ENCODE results near the gene LHX3. TPM values are rescaled to one million over a fixed set of nuclear protein-coding genes. Genes with fewer than 3 reads are reported as not detected.

LHX3 gene
- total RNA-seq, 2 experiments from 2014 or later, result 0.08 TPM; not detected in 1

- POLR2A ChIA-PET, result no interaction called here
- H3K4me3 Mint-ChIP-seq, result no peak overlapping the region
Observed at GRCh38 chr9:136196404-136197083, 8.4 kb downstream of the LHX3 start.

GRCh38 chr9:136194540-136194939, 10.4 kb downstream of the LHX3 start:
- no peak for DNase-seq
- H3K36me3 Mint-ChIP-seq (ENCODE audit: low read depth), result no peaks in the 10 kb centered on the region
- H3K9me3 Mint-ChIP-seq, result no peaks in the 10 kb centered on the region
- H3K4me1 Mint-ChIP-seq, result no peaks in the 10 kb centered on the region
- CTCF ChIA-PET, result no interaction called here
- peaks cover 62% of the 10 kb centered on the region for H3K27me3 Mint-ChIP-seq
- POLR2A ChIA-PET, result no interaction called here
- no peak overlapping the region for H3K4me3 Mint-ChIP-seq
- H3K27ac Mint-ChIP-seq, result no peak overlapping the region

More at GRCh38 chr9:136196404-136197083, 8.4 kb downstream of the LHX3 start:
- no peaks in the 10 kb centered on the region for H3K9me3 Mint-ChIP-seq
- H3K27me3 Mint-ChIP-seq, result peaks cover 60% of the 10 kb centered on the region
- no peaks in the 10 kb centered on the region for H3K4me1 Mint-ChIP-seq
- H3K27ac Mint-ChIP-seq, result no peak overlapping the region
- H3K36me3 Mint-ChIP-seq (ENCODE audit: low read depth), result no peaks in the 10 kb centered on the region
- CTCF ChIA-PET, result no interaction called here
- DNase-seq, result no peak

GRCh38 chr9:136193891-136194279, 11.0 kb downstream of the LHX3 start:
- POLR2A ChIA-PET, result no interaction called here
- no peaks in the 10 kb centered on the region for H3K9me3 Mint-ChIP-seq
- no peak for DNase-seq
- H3K27ac Mint-ChIP-seq, result no peak overlapping the region
- no peaks in the 10 kb centered on the region for H3K4me1 Mint-ChIP-seq
- H3K27me3 Mint-ChIP-seq, result peaks cover 59% of the 10 kb centered on the region
- no peak overlapping the region for H3K4me3 Mint-ChIP-seq
- CTCF ChIA-PET, result no interaction called here
- H3K36me3 Mint-ChIP-seq (ENCODE audit: low read depth), result no peaks in the 10 kb centered on the region

- CTCF ChIA-PET, result no interaction called here
Observed at GRCh38 chr9:136193127-136193890, 11.6 kb downstream of the LHX3 start.

GRCh38 chr9:136192289-136193126, 12.4 kb downstream of the LHX3 start:
- no peak for DNase-seq
- no peak overlapping the region for H3K4me3 Mint-ChIP-seq
- no peak overlapping the region for H3K27ac Mint-ChIP-seq
- CTCF ChIA-PET, result interaction anchor here (1.0 kb wide), 1 partner anchor 24 kb away, joined by 3 read pairs; no protein-coding TSS in a partner anchor
- no peaks in the 10 kb centered on the region for H3K4me1 Mint-ChIP-seq
- POLR2A ChIA-PET, result interaction anchor here (0.7 kb wide), 1 partner anchor 71 kb away, joined by 3 read pairs; no protein-coding TSS in a partner anchor
- H3K36me3 Mint-ChIP-seq (ENCODE audit: low read depth), result no peaks in the 10 kb centered on the region
- no peaks in the 10 kb centered on the region for H3K9me3 Mint-ChIP-seq
- peaks cover 48% of the 10 kb centered on the region for H3K27me3 Mint-ChIP-seq

More at GRCh38 chr9:136193127-136193890, 11.6 kb downstream of the LHX3 start:
- H3K36me3 Mint-ChIP-seq (ENCODE audit: low read depth), result no peaks in the 10 kb centered on the region
- no peaks in the 10 kb centered on the region for H3K9me3 Mint-ChIP-seq
- H3K27ac Mint-ChIP-seq, result no peak overlapping the region
- no peaks in the 10 kb centered on the region for H3K4me1 Mint-ChIP-seq
- POLR2A ChIA-PET, result interaction anchor here (0.7 kb wide), 1 partner anchor 72 kb away, joined by 3 read pairs; no protein-coding TSS in a partner anchor
- no peak overlapping the region for H3K4me3 Mint-ChIP-seq
- DNase-seq, result no peak
- peaks cover 56% of the 10 kb centered on the region for H3K27me3 Mint-ChIP-seq

GRCh38 chr9:136191960-136192286, 13.0 kb downstream of the LHX3 start:
- H3K9me3 Mint-ChIP-seq, result no peaks in the 10 kb centered on the region
- H3K4me3 Mint-ChIP-seq, result no peak overlapping the region
- peaks cover 47% of the 10 kb centered on the region for H3K27me3 Mint-ChIP-seq
- H3K27ac Mint-ChIP-seq, result no peak overlapping the region
- H3K4me1 Mint-ChIP-seq, result no peaks in the 10 kb centered on the region
- ChIA-PET POLR2A (no interaction called here), CTCF (interaction anchor here (1.0 kb wide), 1 partner anchor 23 kb away, joined by 3 read pairs; no protein-coding TSS in a partner anchor)
- no peak for DNase-seq
- H3K36me3 Mint-ChIP-seq (ENCODE audit: low read depth), result no peaks in the 10 kb centered on the region

GRCh38 chr9:136191099-136191959, 13.6 kb downstream of the LHX3 start:
- Mint-ChIP-seq H3K9me3 (no peaks in the 10 kb centered on the region), H3K4me3 (no peak overlapping the region), H3K27ac (no peak overlapping the region), H3K36me3 (ENCODE audit: low read depth) (no peaks in the 10 kb centered on the region), H3K4me1 (no peaks in the 10 kb centered on the region), H3K27me3 (peaks cover 41% of the 10 kb centered on the region)
- CTCF ChIA-PET, result interaction anchor here (1.0 kb wide), 1 partner anchor 22 kb away, joined by 3 read pairs; no protein-coding TSS in a partner anchor
- POLR2A ChIA-PET, result no interaction called here
- no peak for DNase-seq

- Mint-ChIP-seq H3K4me3 (no peak overlapping the region), H3K27ac (no peak overlapping the region), H3K9me3 (no peaks in the 10 kb centered on the region), H3K36me3 (ENCODE audit: low read depth) (no peaks in the 10 kb centered on the region), H3K4me1 (no peaks in the 10 kb centered on the region), H3K27me3 (peaks cover 34% of the 10 kb centered on the region)
- ChIA-PET POLR2A (no interaction called here), CTCF (no interaction called here)
- no peak for DNase-seq
Observed at GRCh38 chr9:136190656-136191055, 14.3 kb downstream of the LHX3 start.

GRCh38 chr9:136190237-136190601, 14.7 kb downstream of the LHX3 start:
- no peak for DNase-seq
- H3K9me3 Mint-ChIP-seq, result no peaks in the 10 kb centered on the region
- no peak overlapping the region for H3K4me3 Mint-ChIP-seq
- ChIA-PET POLR2A (no interaction called here), CTCF (no interaction called here)
- no peaks in the 10 kb centered on the region for H3K36me3 Mint-ChIP-seq (ENCODE audit: low read depth)
- no peak overlapping the region for H3K27ac Mint-ChIP-seq
- H3K27me3 Mint-ChIP-seq, result peaks cover 33% of the 10 kb centered on the region
- no peaks in the 10 kb centered on the region for H3K4me1 Mint-ChIP-seq

- Mint-ChIP-seq H3K4me3 (no peak overlapping the region), H3K27me3 (peaks cover 29% of the 10 kb centered on the region), H3K9me3 (no peaks in the 10 kb centered on the region), H3K36me3 (ENCODE audit: low read depth) (no peaks in the 10 kb centered on the region), H3K4me1 (no peaks in the 10 kb centered on the region), H3K27ac (no peak overlapping the region)
- CTCF ChIA-PET, result no interaction called here
- POLR2A ChIA-PET, result no interaction called here
- no peak for DNase-seq
Observed at GRCh38 chr9:136189394-136190236, 15.3 kb downstream of the LHX3 start.

- Mint-ChIP-seq H3K27ac (no peak overlapping the region), H3K4me1 (no peaks in the 10 kb centered on the region), H3K27me3 (peaks cover 26% of the 10 kb centered on the region), H3K4me3 (no peak overlapping the region), H3K36me3 (ENCODE audit: low read depth) (no peaks in the 10 kb centered on the region), H3K9me3 (no peaks in the 10 kb centered on the region)
- ChIA-PET CTCF (no interaction called here), POLR2A (no interaction called here)
- DNase-seq, result no peak
Observed at GRCh38 chr9:136187683-136188586, 17.0 kb downstream of the LHX3 start.
